ENCODE measurements around the gene USF2.
"Not testable (repeated sequence)": the region's sequence is repeated elsewhere in the genome, so short reads cannot be mapped to it uniquely, and the experiment has no call there.

USF2 gene

DNA sequence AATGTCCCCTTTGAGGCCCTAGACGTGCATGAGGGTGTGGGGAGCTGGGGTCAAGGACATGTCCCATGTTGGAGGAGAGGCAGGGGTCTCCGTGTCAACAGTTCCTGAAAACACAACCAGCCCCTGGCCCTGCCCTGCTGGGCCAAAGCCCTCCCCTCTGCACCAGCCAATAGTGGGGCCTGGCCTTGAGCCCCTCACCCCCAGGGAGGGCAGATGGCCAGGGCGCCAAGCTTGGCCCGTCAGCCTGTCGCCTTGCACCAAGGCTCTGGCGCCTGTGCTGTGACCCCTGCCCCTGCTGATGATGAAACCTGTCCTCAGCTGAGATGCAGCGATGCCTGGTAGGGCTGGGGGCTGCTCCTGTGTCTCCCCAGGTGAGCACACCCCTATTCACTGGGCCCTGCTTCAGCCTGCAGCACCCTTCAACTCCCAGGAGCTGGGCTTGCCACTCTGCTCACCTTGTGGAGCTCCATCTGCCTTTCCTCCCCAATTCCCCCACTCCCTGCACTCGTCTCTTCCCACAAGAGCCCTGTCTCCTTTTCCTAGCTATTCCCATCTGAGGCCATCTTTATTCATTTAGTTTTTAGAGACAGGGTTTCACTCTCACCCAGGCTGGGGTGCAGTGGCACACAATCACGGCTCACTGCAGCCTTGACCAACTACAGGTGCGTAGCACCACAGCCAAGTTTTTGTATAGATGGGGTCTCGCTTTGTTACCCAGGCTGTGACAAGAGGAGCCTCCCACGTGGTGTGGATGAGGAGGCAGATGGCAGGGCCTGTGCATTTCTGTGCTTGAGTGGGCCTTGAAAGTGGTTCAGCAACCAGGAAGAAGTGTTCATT lies 11.4 kb downstream of the USF2 start:
- DNase-seq (ENCODE audit: low read depth, low spot score), result no peak
- H3K27ac ChIP-seq, result no peak overlapping the region

- H3K27ac ChIP-seq, result no peak overlapping the region
- DNase-seq (ENCODE audit: low read depth, low spot score), result no peak
These were observed 12.5 kb downstream of the USF2 start for GRCh38 chr19:35281303-35281702.

DNA sequence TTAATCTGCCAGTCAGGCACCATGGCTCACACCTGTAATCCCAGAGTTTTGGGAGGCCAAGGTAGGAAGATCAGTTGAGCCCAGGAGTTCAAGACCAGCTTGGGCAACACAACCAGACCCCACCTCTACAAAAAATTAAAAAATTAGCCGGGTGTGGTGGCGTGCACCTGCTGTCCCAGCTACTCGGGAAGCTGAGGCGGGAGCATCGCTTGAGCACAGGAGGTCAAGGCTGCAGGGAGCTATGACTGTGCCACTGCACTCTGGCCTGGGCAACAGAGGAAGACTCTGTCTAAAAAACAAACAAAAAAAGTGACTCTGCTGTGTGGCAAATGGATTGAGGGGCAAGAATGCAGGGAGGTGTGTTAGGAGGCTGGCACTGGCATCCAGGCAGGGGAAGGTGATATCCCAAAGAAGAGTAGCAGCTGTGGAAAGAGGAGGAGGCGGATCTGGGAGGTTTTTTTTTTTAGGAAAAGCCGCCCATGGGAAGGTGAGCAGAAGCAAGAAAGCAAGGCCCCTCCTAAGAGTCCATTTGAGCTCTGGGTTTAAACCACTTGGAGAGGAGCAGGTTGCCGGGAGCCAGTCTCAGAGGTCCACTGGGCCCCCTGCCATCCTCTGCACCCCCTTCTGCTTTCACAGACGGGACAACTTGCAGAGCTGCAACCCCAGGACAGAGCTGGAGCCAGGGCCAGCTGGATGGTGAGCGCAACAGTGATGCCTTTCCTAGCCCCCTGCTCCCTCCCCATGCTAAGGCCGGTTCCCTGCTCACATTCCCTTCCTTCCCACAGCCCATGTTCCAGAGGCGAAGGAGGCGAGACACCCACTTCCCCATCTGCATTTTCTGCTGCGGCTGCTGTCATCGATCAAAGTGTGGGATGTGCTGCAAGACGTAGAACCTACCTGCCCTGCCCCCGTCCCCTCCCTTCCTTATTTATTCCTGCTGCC lies 15.7 kb downstream of the USF2 start:
- no peak overlapping the region for H3K27ac ChIP-seq
- no peak for DNase-seq (ENCODE audit: low read depth, low spot score)

- DNase-seq (ENCODE audit: low read depth, low spot score), result no peak
- no peak overlapping the region for H3K27ac ChIP-seq
These were observed 16.3 kb downstream of the USF2 start for GRCh38 chr19:35285095-35285449.

- H3K27ac ChIP-seq; DNase-seq (ENCODE audit: low read depth, low spot score): not testable (repeated sequence)
These were observed 16.7 kb downstream of the USF2 start for GRCh38 chr19:35285465-35285864.

GRCh38 chr19:35286101-35286500 lies 17.3 kb downstream of the USF2 start:
- not testable (repeated sequence) for DNase-seq (ENCODE audit: low read depth, low spot score); H3K27ac ChIP-seq

- H3K27ac ChIP-seq, result no peak overlapping the region
- no peak for DNase-seq (ENCODE audit: low read depth, low spot score)
These were observed 19.0 kb downstream of the USF2 start for GRCh38 chr19:35287713-35288112.

- H3K27ac ChIP-seq, result no peak overlapping the region
- DNase-seq (ENCODE audit: low read depth, low spot score), result no peak
These were observed 19.6 kb downstream of the USF2 start for GRCh38 chr19:35288331-35288730.

- no peak for DNase-seq (ENCODE audit: low read depth, low spot score)
- no peak overlapping the region for H3K27ac ChIP-seq
These were observed 20.1 kb downstream of the USF2 start for GRCh38 chr19:35288906-35289305.

- H3K27ac ChIP-seq, result no peak overlapping the region
- DNase-seq (ENCODE audit: low read depth, low spot score), result no peak
These were observed 21.8 kb downstream of the USF2 start for GRCh38 chr19:35290381-35291127.

- no peak overlapping the region for H3K27ac ChIP-seq
- DNase-seq (ENCODE audit: low read depth, low spot score), result no peak
These were observed 22.5 kb downstream of the USF2 start for GRCh38 chr19:35291259-35291658.

DNA sequence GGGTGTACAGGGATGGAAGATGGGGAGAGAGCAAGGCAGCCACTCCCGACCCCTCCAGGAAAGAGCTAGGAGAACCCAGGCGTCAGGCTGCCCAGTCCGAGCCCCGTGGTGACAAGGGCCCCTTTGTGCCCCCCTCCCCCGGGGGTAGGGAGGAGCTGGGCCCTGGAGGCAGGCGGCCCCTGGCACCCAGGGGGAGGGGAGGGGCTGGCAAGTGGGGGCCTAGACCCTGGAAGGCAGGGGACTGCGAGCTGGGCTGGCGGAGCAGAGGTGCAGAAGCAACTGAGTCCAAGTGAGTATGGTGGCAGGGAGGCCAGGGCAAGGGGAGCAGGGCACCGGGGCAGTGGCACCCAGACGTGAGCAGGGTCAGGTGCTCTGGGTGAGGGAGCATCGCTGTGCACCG lies 23.2 kb downstream of the USF2 start, which contains the start of gene MAG:
TSS of gene MAG (plus strand) at position 246 of the 400 bp plus-strand sequence. CDS start 3,248 bp downstream, outside the sequence.
- no peak for DNase-seq (ENCODE audit: low read depth, low spot score)
- H3K27ac ChIP-seq, result no peak within 1 kb of the TSS

DNA sequence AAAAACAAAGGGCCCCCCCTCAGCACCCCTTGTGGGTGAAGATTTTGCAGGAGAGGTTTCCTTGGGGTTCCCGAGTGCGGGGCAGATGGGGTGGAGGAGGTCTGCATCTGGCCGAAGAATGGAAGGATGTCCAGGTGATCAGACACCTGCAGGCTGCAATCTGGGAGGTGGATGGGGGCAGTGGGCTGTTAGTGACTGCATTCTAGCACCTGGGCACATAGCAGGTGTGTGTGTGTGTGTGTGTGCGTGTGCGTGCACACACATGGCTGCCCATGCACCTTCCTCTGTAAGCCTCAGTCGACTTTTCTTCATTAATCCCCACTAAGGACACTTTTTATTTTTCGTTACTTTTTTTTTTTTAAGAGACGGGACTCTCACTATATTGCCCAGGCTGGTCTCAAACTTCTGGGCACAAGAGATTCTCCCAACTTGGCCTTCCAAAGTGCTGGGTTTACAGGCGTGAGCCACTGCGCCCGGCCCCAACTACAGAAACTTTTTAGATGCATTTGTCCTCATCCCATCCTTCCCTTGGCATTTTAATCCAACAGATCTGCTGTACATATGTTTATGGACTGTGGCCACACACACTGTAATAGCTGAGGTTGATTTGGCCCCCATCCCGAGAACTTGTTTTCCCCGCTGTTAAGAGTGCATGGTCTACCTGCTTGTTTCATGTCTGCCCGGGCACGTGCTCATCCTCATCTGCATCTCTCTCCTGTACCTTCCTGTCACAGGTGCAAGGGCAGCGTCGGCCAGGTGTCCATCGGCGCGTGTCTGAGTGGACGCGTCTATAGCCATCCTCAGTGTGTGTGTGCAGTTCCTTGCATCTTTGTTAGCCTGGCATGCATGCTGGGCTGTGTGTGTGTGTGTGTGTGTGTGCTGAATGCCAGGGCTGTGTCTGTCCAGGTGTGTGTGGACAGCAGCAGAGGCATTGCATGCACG lies 23.9 kb downstream of the USF2 start:
- no peak overlapping the region for H3K27ac ChIP-seq
- DNase-seq (ENCODE audit: low read depth, low spot score), result no peak

DNA sequence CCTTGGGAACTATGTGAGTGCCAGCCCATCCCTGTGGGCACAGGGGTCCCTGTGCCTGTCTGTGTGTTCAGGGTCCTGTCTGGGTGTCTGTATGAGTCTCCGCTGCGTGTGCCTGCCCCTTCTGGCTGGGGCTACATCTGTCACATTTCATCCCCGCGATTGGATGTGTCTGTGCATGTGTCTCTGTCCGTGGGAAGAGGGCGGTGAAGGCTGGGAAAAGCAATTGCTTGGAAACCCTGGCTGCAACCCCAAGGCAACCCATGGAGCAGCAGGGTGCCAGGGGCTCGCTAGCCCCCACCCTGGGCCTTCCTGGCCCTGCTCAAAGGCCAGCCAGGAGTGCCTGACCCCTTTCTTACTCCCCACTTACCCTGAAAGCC lies 24.6 kb downstream of the USF2 start:
- H3K27ac ChIP-seq, result no peak overlapping the region
- DNase-seq (ENCODE audit: low read depth, low spot score), result no peak

DNA sequence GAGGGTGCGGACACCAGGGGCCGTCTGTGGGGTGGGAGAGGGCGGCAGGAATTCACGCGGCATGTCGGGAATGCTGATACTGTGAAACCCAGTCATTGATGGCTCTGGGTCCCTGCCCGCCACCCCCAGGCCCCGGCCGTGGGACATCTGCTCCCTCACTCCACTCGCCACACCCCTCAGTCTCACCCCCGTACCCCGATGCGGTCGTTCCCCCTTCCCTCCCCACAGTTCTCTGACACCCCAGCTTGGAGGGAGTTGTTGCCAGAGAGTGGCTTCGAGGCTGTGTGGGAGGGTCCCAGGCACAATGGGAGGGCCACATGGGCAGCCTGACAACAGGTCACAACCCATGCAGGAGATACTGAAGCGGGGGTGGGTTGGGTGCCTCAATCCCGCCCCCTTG lies 25.0 kb downstream of the USF2 start:
- DNase-seq (ENCODE audit: low read depth, low spot score), result no peak
- no peak overlapping the region for H3K27ac ChIP-seq

DNA sequence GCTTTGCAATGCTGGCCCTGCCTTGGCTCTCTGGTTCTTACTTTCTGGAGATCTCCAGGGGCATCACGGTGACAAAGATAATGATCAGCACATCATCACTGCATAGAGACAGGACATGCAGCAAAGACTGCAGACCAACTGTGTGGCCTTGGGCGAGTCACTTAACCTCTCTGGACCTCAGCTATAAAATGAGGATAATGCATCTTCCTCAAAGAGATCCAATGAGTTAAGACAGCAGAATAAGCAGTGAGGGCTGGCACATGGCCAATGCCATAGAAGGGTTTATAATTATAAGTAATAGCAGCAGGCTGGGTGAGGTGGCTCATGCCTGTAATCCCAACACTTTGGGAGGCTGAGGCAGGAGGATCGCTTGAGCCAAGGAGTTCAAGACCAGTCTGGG lies 25.6 kb downstream of the USF2 start:
- no peak overlapping the region for H3K27ac ChIP-seq
- no peak for DNase-seq (ENCODE audit: low read depth, low spot score)

DNA sequence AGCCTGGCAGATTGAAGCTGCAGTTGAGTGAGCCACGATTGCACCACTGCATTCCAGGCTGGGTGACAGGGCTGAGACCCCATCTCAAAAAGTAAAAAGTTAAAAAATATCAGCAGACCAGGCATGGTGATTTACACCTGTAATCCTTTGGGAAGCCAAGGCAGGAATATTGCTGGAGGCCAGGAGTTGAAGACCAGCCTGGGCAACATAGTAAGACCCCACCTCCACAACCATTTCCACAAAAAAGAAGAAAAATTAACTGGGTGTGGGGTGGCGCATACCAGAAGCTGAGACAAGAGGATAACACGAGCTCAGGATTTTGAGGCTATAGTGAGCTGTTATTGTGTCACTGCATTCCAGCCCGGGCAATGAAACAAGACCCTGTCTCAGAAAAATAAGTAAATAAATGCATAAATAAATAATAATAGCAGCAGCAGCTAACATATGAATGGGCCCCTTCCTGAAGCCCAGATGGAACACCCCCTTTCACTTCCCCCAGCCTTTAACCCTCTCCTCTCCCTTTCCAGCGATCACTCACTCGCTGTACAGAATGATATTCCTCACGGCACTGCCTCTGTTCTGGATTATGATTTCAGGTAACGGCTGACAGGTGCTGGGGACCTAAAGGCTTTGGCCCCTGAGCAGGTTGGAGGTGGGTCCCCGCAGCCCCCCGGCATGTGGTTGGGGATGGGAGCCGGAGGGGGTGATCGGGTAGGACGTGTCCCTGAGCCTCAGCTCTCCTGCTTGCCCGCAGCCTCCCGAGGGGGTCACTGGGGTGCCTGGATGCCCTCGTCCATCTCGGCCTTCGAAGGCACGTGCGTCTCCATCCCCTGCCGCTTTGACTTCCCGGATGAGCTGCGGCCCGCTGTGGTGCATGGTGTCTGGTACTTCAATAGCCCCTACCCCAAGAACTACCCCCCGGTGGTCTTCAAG lies 26.4 kb downstream of the USF2 start:
- no peak overlapping the region for H3K27ac ChIP-seq

DNA sequence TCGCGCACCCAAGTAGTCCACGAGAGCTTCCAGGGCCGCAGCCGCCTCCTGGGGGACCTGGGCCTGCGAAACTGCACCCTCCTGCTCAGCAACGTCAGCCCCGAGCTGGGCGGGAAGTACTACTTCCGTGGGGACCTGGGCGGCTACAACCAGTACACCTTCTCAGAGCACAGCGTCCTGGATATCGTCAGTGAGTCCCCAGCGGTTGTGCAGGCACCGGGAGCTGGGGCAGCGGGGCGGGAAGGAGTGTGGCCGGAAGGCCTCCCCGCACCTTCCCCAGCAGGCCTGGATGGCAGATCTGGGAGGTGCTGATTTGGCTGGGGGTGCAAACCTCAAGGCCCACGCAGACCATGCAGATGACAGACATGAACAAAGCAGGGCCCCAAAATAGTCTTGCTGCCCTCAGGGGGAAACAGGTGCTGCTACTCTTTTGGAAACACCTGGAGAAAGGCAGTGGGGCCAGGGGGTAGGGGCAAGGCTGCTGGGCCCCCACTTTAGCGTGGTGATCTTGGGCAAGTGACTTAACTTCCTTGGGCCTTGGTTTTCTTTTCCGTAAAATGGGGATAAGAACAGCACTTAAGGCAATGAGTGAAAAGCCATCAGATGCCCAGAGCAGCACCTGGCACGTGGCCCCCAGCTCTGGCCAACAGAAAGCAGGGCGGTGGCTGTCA lies 27.2 kb downstream of the USF2 start:
- DNase-seq (ENCODE audit: low read depth, low spot score), result no peak
- H3K27ac ChIP-seq, result no peak overlapping the region

More for the DNA sequence above, 26.4 kb downstream of the USF2 start:
- DNase-seq (ENCODE audit: low read depth, low spot score), result no peak
